NCI-H1092 treated with DMSO at 0.1 percent for 48 hours (cell line): ENCODE results near the gene AMIGO1.
A peak's percentile ranks its signal among the peaks of the same experiment; 100 is the strongest.

Experiments used
- DNase-seq: peaks from one replicate; lab custom pipeline; 2025; lab: John Stamatoyannopoulos, UW

AMIGO1 gene

GRCh38 chr1:109502364-109502851 is 7.1 kb downstream of the AMIGO1 start:
- no peak for DNase-seq

- no peak for DNase-seq
Measured at GRCh38 chr1:109501644-109502363, 7.7 kb downstream of the AMIGO1 start.

GRCh38 chr1:109500941-109501381 is 8.6 kb downstream of the AMIGO1 start:
- no peak for DNase-seq

GRCh38 chr1:109499661-109500536 is 9.6 kb downstream of the AMIGO1 start:
- peak; percentile 24 for DNase-seq

- DNase-seq = no peak
Measured at GRCh38 chr1:109499081-109499480, 10.4 kb downstream of the AMIGO1 start.

- DNase-seq = peak; percentile 54
Measured at GRCh38 chr1:109498161-109498801, 11.2 kb downstream of the AMIGO1 start.

- DNase-seq = no peak
Measured at GRCh38 chr1:109497449-109498160, 11.9 kb downstream of the AMIGO1 start.

GRCh38 chr1:109495738-109496137 is 13.8 kb downstream of the AMIGO1 start:
- no peak for DNase-seq

GRCh38 chr1:109493805-109494539 is 15.6 kb downstream of the AMIGO1 start, which contains the start of gene CYB561D1:
TSS of gene CYB561D1 (plus strand) at chr1:109494094. CDS start at chr1:109494140, 46 bp downstream.
- DNase-seq = peak; percentile 81

- no peak for DNase-seq
Measured at GRCh38 chr1:109493227-109493626, 16.3 kb downstream of the AMIGO1 start.

GRCh38 chr1:109492779-109493178 is 16.7 kb downstream of the AMIGO1 start:
- DNase-seq = no peak

- DNase-seq = no peak
Measured at GRCh38 chr1:109491372-109491771, 18.2 kb downstream of the AMIGO1 start.

- no peak for DNase-seq
Measured at GRCh38 chr1:109490934-109491302, 18.6 kb downstream of the AMIGO1 start.

GRCh38 chr1:109490029-109490933 is 19.2 kb downstream of the AMIGO1 start:
- DNase-seq = peak; percentile 39

GRCh38 chr1:109488696-109489095 is 20.8 kb downstream of the AMIGO1 start:
- no peak for DNase-seq

GRCh38 chr1:109488201-109488600 is 21.3 kb downstream of the AMIGO1 start:
- DNase-seq = no peak

GRCh38 chr1:109487261-109487660 is 22.3 kb downstream of the AMIGO1 start:
- no peak for DNase-seq

- DNase-seq = peak; percentile 11
Measured at GRCh38 chr1:109485001-109485400, 24.5 kb downstream of the AMIGO1 start.

GRCh38 chr1:109484519-109484975 is 25.0 kb downstream of the AMIGO1 start:
- peak; percentile 39 for DNase-seq
